DMS153 (cell line): ENCODE results near the gene XG.
"Not testable (repeated sequence)": the region's sequence is repeated elsewhere in the genome, so short reads cannot be mapped to it uniquely, and the experiment has no call there.

Source experiments
- DNase-seq: peaks from one replicate; lab custom pipeline; 2025; lab: John Stamatoyannopoulos, UW

Gene XG, protein sequence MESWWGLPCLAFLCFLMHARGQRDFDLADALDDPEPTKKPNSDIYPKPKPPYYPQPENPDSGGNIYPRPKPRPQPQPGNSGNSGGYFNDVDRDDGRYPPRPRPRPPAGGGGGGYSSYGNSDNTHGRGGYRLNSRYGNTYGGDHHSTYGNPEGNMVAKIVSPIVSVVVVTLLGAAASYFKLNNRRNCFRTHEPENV

DNA sequence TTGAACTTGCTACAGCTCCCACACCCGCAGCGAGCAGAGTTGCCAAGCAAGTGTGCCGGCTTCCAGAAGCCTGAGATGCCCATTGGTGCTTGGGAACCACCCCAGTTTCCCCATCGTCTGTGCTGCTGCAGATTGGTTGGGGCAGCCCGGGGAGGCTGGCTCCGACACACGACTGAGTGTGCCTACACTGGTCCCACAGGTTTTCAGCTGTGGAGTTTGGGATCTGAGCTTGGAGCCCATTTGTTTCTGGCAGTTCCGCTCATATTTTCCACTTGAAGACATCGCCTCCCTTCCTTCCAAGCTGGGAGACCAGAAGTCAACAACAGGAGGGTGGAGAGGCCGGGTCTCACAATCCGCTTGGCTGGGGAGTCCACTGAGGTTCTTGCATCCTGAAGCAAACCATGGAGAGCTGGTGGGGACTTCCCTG lies at the start of gene XG:
Gene XG, plus strand, starts transcription at position 167 of the 427 bp plus-strand sequence. Its CDS starts 235 bp downstream, at position 402.
- DNase-seq: not testable (repeated sequence)

DNA sequence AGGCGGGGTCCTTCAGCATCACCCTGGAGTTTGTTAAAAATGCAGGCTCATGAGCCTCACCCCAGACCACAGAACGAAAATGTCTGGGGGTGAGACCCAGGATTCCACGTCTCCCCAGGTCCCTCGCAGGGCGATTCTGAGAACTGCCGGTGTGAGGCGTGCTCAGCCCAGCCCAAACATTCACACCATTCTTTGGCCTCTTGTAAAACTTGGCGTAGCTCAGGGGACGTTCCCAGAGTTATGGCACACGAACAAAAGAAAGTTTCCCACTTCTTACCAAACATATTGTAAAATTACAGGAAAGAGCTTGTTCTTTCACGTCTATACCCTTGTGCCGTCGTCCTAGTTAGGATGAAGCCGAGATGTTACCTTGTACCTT lies 47.9 kb upstream of the XG start:
- no peak for DNase-seq

DNA sequence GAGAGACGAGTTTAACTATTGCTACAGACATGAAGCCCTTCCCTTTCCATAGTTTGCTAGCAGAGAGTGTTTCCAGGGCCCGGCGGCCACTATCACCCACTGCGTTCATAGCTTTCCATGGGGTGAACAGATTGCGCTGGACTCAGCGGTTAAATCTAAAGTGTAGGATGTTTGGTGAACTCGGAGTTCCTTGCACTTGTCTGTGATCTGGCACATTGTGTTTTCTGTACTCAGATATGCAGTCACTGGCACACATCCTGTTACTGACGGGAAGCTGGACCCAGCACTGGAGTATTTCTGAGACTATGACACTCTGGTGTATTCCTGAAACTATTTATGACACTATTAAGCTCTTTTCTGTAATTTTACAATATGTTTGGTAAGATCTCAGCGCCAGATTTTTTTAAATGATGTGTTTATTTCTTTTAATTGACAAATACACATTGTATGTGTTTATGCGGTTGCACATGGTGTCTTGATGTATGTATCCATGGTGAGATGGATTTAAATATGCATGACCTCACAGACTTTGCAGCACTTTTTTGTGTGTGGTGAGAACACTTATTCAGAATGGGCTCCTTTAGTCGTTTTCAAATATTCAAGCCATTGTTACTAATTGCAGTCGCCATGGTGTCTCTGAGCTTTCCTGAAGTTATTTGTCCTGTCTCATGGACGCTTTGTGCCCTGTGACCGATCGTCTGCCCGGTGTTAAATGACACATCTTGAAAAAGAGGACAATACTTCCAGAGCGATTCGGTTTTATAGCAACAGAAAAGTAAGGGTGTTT lies 46.6 kb upstream of the XG start:
- no peak for DNase-seq

DNA sequence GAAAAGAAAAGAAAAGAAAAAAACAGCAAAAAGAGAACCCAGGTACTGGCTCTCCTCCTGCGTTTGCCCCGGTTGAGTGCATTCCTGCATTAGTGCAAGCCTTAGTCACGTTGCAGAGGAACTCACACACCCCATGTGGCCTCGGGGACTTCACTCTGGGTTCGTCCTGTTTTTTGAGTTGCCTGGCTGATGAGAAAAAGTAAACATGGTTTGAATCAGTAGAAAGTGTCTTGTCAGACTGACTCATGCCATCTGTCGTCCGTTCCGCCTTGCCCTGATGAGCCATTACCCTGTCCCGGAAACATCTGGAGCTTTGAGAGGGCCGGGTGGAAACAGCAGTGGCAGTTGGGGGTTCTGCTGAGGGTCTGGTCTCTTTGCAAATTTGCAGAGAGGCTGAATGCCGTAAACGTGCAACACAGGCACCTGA lies 44.5 kb upstream of the XG start:
- no peak for DNase-seq

DNA sequence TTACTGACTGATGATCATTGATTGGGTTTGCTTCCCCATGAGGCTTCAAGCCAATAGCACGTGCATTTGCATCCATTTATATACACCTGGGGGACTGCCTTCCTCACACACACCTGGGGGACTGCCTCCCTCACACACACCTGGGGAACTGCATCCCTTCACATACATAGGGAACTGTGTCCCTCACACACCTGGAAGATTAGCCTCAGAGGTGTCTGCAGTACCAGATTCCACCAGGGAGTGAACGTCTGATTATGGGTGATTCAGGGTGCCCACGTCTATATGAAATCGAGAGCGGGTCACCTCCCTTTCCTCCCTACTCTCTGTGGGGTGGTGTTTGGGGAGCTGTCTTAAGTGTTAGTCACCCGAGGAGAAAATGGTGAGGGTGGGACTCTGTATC lies 43.8 kb upstream of the XG start:
- DNase-seq: no peak

DNA sequence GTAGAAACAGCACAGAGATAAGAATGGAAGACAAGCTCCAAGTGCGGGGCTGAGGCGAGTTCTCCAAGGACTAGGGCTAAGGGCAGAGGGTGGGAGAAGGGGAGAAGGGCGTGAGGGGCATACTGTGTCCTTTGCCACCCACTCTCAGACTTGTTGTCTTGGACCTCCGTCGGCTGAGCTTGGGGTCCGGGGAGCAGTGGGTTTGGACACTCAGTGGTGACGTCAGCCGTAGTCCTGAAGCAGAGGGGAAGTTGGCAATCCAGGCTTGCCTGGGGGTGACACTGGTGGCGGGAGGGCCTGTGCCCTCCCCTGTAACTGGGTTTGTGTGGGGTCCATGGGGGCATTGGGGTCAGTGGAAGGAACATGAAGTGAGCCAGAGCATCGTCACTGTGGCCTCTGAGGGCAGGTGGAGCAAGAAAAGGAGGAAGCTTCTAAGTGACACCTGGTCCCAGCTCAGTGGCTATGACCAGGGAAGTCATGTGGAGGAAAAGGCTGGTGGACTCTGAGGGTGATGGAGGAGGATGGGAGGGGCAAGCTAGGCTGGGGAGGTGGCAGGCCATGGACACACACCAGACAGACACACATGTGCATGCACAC lies 43.1 kb upstream of the XG start:
- DNase-seq: no peak

DNA sequence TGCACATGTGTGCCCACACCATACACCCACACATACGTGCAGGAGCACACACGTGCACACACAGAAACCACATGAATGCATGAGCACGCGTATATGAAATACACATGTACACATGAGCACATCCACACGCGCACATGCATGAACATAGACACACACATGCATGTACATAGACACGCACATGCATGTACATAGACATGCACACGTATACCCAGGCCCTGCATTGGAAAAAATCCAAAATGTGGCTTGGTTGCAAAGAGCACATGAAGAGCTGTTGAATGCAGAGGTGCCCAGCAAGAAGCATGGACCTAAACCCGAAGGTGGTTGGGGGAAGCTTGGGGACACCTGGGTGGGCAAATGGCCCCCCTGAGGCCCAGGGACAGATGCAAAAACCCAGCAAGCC lies 42.3 kb upstream of the XG start:
- DNase-seq: no peak

DNA sequence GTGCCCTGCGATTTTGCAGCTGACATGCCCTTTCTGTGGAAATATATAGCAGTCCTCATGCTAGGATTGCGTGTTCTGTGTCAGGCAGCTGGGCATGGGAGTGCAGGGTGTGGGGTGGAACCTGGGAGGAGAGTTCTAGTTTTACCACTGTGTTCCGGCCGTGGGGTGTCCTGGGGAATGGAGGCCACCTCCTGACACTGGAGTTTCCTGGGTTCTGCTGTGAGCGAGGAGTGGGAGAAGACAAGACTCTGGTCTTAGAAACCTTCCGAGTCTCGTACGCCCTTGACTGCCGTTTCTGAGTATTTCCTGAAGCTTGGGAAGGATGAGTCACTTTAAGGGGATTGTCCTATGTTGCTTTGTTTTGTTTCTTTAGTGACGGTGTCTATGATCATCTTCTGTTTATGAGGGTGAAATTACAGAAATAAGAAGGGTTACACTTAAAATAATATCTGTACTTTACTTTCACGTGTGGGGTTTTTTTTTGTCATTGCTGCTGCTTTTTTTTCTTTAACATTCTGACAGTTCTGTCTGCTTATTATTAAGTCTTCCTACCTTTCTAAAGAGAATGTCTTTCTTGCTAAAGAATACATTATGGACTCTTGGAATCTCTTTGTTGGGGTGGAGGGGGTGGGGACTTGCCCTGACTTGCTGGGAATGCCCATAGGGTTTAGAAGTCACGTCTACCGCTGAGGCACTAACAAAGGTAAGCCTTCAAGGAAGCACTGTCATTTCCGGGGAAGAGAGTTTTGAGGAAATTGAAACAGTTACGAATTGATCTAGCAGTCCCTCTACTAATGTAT lies 41.6 kb upstream of the XG start:
- no peak for DNase-seq

DNA sequence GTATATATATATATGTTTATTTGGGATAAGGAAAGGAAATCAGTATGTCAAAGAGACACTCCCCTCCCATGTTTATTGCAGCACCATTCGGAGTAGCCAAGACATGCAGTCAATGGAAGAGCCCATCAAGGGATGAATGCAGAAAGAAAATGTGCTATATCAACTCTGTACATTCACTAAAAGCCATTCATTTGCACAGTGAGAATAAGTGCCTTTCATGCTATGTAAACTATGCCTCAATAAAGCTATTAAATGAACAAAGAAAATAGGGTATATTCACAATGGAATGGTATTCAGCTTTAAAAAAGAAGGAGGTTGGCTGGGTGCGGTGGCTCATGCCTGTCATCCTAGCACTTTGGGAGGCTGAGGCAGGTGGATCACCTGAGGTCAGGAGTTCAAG lies 40.4 kb upstream of the XG start:
- DNase-seq: no peak

DNA sequence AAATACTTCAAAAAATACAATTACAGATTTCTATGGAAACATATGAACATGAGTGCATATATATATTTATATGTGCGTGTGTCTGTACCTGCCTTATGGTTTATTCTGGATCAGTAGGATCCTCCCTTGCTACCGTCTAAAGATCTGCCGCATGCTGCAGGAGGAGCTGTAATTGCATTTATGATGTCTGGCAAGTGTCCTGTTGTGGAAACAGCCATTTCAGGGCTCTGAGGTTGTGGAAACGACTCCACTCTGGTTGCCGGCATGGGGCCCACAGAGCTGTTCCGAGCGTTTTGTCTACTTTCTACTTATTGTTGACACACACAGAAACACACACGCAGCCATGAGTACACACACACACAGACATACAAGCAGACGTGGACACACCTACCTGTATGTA lies 39.4 kb upstream of the XG start:
- DNase-seq: no peak

DNA sequence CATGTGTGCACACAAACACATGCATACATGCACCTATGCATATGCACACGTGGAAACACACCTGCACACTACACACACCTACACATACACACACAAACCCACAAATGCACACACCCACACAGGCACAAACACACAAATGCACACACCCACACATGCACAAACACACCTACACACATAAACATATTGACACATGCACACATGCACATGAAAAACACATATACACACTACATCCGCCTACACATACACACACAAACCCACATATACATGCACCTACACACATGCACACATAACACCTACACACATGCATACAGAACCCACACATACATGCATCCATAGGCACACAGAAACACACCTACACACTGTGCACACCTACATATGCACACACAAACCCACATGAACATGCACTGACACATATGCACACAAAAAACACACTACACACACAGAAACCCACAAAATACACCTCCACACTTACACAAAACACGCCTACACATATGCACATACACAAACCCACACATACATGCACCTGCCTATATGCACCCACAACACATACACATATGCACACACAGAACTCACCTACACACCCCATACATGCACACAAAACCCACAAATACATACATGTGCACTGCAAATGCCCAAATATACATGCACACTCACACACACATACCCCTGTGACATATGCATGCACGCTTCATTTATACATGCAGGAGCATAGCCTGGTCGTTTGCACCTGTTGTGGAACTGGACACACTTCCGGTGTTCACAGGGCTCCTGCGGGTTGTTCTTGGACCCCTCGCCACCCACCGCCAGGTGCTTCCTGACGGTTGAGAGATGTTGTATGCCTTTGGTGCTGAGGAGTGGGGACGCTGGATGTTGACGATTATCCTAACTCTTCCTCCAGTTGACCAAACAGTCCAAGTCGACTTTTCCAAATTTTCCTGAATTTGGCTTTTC lies 38.7 kb upstream of the XG start:
- no peak for DNase-seq

DNA sequence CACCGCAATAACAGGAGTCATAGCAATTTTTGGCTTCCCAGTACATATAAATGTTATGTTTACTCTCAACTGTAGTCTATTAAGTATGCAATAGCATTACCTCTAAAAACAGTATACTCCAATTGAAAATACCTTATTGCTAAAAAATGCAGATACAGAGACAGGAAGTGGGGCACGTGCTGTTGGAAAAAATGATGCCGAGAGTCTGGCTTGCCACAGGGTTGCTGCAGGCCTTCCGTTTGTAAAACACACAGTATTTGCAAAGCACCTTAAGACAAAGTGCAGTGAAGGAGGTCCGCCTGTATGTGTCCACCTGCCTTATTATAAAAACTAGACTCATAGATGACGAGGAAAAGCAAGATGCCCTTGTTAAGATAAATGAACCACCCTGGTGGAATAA lies 37.3 kb upstream of the XG start:
- no peak for DNase-seq

DNA sequence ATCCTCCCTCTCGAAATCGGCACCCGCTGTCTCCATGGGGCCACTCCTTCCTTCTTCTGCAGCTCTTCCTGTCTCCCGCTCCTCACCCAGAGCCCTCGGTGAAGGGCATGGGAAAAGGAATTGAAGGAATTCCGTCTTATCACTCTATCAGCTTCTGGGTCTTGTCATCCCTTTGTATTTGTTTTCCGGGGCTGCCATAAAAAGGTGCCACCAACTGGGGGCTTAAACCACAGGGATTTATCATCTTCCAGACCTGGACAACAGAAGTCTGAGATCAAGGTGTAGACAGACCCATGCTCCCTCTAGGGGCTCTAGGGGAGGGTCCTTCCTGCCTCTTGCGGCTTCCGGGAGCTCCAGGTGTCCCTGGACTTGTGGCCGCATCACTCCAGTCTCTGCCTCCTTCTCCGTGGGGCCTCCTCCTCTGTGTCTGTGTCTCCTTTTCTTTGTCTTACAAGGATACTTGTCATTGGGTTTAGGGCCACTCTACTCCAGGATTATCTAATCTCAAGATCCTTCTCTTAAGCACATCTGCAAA lies 36.7 kb upstream of the XG start:
- no peak for DNase-seq

DNA sequence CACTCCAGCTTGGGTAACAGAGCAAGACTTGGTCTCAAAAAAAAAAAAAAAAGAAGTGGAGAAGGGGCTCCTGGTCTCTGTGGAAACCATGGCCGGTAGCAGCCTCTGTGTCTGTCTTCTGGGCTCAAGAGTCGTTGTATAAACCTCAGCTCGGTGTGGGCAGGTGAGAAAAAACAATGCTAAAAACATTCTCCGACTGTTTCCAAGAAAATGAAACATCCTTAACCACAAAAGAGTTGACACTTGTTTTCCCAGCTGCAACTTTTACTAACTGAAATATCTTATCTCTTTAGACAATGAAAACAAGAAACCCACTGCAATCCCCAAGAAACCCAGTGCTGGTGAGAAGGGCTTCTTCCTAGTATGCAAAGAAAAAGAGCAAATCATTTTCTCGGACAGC lies 34.5 kb upstream of the XG start:
- DNase-seq: no peak

DNA sequence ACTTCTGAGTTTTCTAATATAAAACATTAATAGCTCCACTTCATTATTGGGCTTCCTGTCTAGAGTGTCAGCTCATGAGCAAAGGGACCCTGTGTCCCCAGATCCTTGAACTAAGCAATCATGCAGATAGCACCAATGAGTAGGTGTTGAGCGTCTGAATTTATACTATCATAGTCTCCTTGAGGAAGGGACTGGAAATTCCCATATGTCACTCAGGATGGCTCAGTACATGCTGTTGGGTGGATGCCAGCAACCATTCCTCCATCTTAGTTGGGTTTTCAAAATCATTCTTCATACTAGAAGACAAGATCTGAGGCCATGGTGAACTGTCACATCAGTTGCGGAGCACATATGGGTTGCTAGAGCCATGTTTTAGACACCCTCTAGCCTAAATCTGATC lies 33.0 kb upstream of the XG start:
- DNase-seq: no peak

DNA sequence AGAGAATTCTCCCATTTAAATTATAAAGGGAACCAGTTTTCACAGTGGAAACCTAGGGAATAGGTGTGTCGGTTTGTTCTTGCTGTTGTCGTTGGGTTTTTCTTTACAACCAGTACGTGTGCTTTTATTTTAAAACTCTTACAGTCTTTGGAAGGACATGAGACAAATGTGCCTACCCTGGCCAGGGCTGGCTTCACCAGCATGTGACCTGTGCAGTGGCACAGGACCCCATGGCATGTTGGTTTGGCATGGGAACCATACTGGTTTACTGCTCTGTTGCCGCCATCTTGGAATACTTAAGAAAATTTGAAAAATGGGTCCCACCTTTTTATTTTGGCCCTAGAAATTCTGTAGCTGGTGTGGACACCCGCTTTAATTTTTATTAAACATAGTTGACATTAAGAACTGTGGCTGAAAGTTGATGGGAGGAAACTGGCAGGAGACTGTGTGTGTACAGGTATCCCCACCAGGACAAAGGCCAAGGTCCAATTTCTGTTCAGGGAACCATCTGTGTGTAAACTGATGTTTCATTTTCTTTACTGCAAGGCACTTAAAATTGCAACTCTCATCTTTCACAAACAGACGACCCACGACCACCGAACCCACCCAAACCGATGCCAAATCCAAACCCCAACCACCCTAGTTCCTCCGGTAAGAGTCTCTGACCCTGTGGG lies 31.9 kb upstream of the XG start:
- DNase-seq: no peak

DNA sequence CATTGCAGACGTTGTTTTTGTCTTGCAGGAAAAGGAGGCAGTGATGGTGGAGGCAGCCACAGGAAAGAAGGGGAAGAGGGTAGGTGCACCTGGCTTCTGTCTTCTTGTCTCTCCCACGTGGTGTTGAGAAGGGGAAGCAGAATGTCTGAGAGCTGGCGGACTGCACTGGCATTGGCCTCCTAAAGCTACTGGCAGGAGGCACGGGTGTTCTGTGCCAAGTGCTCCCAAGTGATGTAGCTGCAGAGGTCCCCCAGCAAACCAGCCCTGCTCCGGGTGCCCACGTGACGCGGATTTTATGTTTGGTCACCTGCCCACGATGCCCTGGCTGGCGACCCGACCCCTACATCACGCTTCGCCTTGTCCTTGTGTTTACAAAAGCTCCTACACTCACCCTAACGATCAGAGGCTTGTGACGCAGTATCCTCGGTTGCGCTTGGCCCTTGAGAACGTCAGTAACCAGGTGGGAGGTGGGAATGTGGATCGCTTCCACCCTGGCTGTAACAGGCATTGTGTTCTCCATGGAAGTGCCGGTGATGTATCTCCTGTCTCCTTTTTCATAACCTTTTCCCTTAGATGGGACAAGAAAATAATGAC lies 28.5 kb upstream of the XG start:
- no peak for DNase-seq

DNA sequence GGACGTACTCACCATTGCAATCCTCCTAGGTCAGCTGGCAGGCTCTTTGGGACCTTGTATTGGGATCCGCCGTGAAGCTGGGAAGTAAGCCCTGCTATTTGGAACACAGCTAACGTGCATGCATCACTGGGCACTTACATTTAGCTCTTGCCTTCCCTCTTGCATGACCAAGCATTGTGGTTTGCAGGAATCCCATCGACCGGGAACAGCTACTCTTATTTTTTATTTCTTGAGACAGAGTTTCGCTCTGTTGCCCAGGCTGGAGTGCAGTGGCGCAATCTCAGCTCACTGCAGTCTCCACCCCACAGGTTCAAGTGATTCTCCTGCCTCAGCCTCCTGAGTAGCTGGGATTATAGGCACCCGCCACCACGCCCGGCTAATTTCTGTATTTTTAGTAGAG lies 24.6 kb upstream of the XG start:
- DNase-seq: not testable (repeated sequence)

DNA sequence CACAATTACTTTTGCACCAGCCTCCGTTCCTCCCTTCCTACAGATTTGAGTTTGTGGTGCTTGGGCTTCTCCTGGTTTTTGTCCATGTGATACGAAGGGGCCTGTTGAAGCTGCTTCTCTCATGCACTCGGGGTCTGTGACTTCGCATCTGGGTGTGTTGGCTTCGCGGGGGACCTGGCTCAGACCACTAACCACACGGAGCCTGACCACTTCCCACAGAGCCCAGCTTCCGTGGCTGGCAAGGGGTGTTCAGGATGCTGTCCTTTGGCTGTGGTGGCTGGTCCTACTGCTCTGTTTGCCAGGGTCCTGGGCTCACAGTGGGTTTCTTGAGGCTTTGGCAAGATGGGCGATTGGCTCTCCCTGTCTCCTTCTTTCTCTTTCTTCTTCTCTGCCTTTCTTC lies 19.8 kb upstream of the XG start:
- no peak for DNase-seq

DNA sequence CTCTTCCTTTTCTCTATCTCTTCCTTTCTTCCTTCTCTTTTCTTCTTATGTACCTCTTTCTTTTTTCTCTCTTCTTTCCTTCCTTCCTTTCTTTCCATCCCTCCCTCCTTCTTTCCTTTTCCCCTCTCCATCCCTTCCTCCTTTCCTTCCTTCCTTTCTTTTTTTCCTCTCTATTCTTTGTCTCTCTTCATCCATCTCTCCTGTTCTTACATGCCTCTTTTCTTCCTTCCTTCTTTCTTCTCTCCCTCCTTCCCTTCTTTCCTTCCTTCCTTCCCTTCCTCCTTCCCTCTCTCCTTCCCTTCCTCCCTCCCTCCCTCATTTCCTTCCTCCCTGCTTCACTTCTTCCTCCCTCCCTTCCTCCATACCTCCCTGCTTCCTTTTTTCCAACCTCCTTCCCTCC lies 19.2 kb upstream of the XG start:
- no peak for DNase-seq
